ENCODE results near the gene RPL28. TPM values are rescaled to one million over a fixed set of nuclear protein-coding genes. Genes with fewer than 3 reads are reported as not detected.

RPL28 gene
- total RNA-seq, 1 experiment from 2014 or later, result 836 TPM

- no TSS peak for BruUV-seq (replicated peaks)
- Histone ChIP-seq H3K36me3 (ENCODE audit: low read depth, low read length) (peaks cover 36% of the 10 kb centered on the region), H3K9ac (ENCODE audit: low read length) (no peak overlapping the region), H3K9me2 (replicated peaks; ENCODE audit: low read length) (no peaks in the 10 kb centered on the region), H3K79me2 (ENCODE audit: low read length) (peaks cover 45% of the 10 kb centered on the region), H2AFZ (ENCODE audit: low read length) (no peak overlapping the region), H3K9me3 (ENCODE audit: low read length) (no peaks in the 10 kb centered on the region), H3K27me3 (ENCODE audit: low read length) (no peaks in the 10 kb centered on the region), H3K27ac (ENCODE audit: low read length) (no peak overlapping the region), H3K4me2 (ENCODE audit: low read length) (no peak overlapping the region), H3F3A (ENCODE audit: low read length, unreplicated experiment) (peaks cover 7% of the 10 kb centered on the region), H4K20me1 (ENCODE audit: low read length) (peaks cover 54% of the 10 kb centered on the region), H3K4me3 (ENCODE audit: low read length) (no peak overlapping the region), H3K4me1 (ENCODE audit: insufficient read depth, low read length) (peaks cover 23% of the 10 kb centered on the region)
- TF ChIP-seq, protein P1, sequence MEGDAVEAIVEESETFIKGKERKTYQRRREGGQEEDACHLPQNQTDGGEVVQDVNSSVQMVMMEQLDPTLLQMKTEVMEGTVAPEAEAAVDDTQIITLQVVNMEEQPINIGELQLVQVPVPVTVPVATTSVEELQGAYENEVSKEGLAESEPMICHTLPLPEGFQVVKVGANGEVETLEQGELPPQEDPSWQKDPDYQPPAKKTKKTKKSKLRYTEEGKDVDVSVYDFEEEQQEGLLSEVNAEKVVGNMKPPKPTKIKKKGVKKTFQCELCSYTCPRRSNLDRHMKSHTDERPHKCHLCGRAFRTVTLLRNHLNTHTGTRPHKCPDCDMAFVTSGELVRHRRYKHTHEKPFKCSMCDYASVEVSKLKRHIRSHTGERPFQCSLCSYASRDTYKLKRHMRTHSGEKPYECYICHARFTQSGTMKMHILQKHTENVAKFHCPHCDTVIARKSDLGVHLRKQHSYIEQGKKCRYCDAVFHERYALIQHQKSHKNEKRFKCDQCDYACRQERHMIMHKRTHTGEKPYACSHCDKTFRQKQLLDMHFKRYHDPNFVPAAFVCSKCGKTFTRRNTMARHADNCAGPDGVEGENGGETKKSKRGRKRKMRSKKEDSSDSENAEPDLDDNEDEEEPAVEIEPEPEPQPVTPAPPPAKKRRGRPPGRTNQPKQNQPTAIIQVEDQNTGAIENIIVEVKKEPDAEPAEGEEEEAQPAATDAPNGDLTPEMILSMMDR (conservative IDR thresholded peaks at IDR 0.05; ENCODE audit: low read depth, low read length), result no peak
- TF ChIP-seq EZH2phosphoT487 (IDR thresholded peaks at IDR 0.05; ENCODE audit: borderline replicate concordance, low read length) (no peak), EZH2 (IDR thresholded peaks at IDR 0.05; ENCODE audit: low read length, unreplicated experiment) (no peak)
- DNase-seq, result no peak
- POLR2A ChIA-PET (ENCODE audit: unreplicated experiment), result no interaction called here
- intact Hi-C loops (cut with micrococcal nuclease), result loop anchor here (5.0 to 10.0 kb wide), 2 partner anchors 97 to 175 kb away; no protein-coding TSS in a partner anchor
- no peak for ATAC-seq
- CTCF ChIA-PET, result no interaction called here
Measured at GRCh38 chr19:55389386-55390317, 3.9 kb downstream of the RPL28 start.

- peaks cover 7% of the 10 kb centered on the region for H3F3A ChIP-seq (ENCODE audit: low read length, unreplicated experiment)
- no peak overlapping the region for H3K9ac ChIP-seq (ENCODE audit: low read length)
- H2AFZ ChIP-seq (ENCODE audit: low read length), result no peak overlapping the region
- H3K27ac ChIP-seq (ENCODE audit: low read length), result no peak overlapping the region
- CTCF ChIA-PET, result no interaction called here
- no peak overlapping the region for H3K4me2 ChIP-seq (ENCODE audit: low read length)
- no peaks in the 10 kb centered on the region for H3K9me3 ChIP-seq (ENCODE audit: low read length)
- no peaks in the 10 kb centered on the region for H3K9me2 ChIP-seq (replicated peaks; ENCODE audit: low read length)
- TF ChIP-seq EZH2 (IDR thresholded peaks at IDR 0.05; ENCODE audit: low read length, unreplicated experiment) (no peak), EZH2phosphoT487 (IDR thresholded peaks at IDR 0.05; ENCODE audit: borderline replicate concordance, low read length) (no peak)
- TF ChIP-seq, protein P1 (conservative IDR thresholded peaks at IDR 0.05; ENCODE audit: low read depth, low read length), result no peak
- DNase-seq (no peak), ATAC-seq (no peak)
- peaks cover 54% of the 10 kb centered on the region for H4K20me1 ChIP-seq (ENCODE audit: low read length)
- no peak overlapping the region for H3K4me3 ChIP-seq (ENCODE audit: low read length)
- POLR2A ChIA-PET (ENCODE audit: unreplicated experiment), result no interaction called here
- peaks cover 41% of the 10 kb centered on the region for H3K79me2 ChIP-seq (ENCODE audit: low read length)
- no TSS peak for BruUV-seq (replicated peaks)
- intact Hi-C loops (cut with micrococcal nuclease), result no loop called here
- H3K4me1 ChIP-seq (ENCODE audit: insufficient read depth, low read length), result peaks cover 18% of the 10 kb centered on the region
- H3K36me3 ChIP-seq (ENCODE audit: low read depth, low read length), result peaks cover 36% of the 10 kb centered on the region
- H3K27me3 ChIP-seq (ENCODE audit: low read length), result no peaks in the 10 kb centered on the region
Measured at GRCh38 chr19:55390461-55390880, 4.7 kb downstream of the RPL28 start.

DNA sequence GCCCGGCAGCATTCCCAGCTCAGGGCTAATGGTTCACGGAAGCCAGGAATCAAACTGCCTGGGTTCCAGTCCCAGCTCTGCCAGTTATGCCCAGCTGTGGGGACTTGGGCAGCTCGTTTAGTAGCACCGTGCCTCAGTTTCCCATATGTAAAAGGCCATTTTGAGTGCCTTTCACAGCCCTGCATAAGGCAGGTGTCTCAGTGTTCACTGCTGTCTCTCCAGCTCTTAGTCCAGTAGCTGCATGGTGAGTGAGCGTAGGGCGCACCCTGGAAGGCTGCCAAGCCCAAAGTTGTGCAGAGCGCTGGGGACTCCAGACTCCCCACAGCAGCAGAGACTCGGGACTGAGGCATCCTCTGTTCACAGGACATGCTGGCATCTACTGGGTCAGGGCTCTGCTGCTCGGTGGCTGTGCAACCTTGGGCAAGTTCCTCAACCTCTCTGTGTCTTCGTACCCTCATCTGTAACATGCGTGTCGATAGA is 5.5 kb downstream of the RPL28 start:
- H3K9me2 ChIP-seq (replicated peaks; ENCODE audit: low read length), result no peaks in the 10 kb centered on the region
- peaks cover 36% of the 10 kb centered on the region for H3K79me2 ChIP-seq (ENCODE audit: low read length)
- no peaks in the 10 kb centered on the region for H3K9me3 ChIP-seq (ENCODE audit: low read length)
- H3K4me1 ChIP-seq (ENCODE audit: insufficient read depth, low read length), result peaks cover 18% of the 10 kb centered on the region
- peaks cover 52% of the 10 kb centered on the region for H4K20me1 ChIP-seq (ENCODE audit: low read length)
- ChIA-PET POLR2A (ENCODE audit: unreplicated experiment) (interaction anchor here (1.0 kb wide), 1 partner anchor 16 kb away, joined by 14 read pairs; the partner anchor contains the start of gene UBE2S), CTCF (no interaction called here)
- H3F3A ChIP-seq (ENCODE audit: low read length, unreplicated experiment), result peaks cover 7% of the 10 kb centered on the region
- H2AFZ ChIP-seq (ENCODE audit: low read length), result no peak overlapping the region
- intact Hi-C loops (cut with micrococcal nuclease), result no loop called here
- no peak overlapping the region for H3K4me2 ChIP-seq (ENCODE audit: low read length)
- BruUV-seq (replicated peaks), result no TSS peak
- H3K9ac ChIP-seq (ENCODE audit: low read length), result no peak overlapping the region
- TF ChIP-seq EZH2 (IDR thresholded peaks at IDR 0.05; ENCODE audit: low read length, unreplicated experiment), result no peak
- TF ChIP-seq, protein P1 (conservative IDR thresholded peaks at IDR 0.05; ENCODE audit: low read depth, low read length), result no peak
- TF ChIP-seq EZH2phosphoT487 (IDR thresholded peaks at IDR 0.05; ENCODE audit: borderline replicate concordance, low read length), result no peak
- DNase-seq (no peak), ATAC-seq (peak; percentile 10)
- peaks cover 34% of the 10 kb centered on the region for H3K36me3 ChIP-seq (ENCODE audit: low read depth, low read length)
- H3K27ac ChIP-seq (ENCODE audit: low read length), result no peak overlapping the region
- no peaks in the 10 kb centered on the region for H3K27me3 ChIP-seq (ENCODE audit: low read length)
- no peak overlapping the region for H3K4me3 ChIP-seq (ENCODE audit: low read length)
